ENCODE data around the gene PNPLA5.

PNPLA5 gene

GRCh38 chr22:43846966-43847365, 44.8 kb downstream of the PNPLA5 start:
- no peaks in the 10 kb centered on the region for H3K27me3 Mint-ChIP-seq
- H3K36me3 Mint-ChIP-seq: no peaks in the 10 kb centered on the region
- H3K4me3 Mint-ChIP-seq: no peak overlapping the region
- no peaks in the 10 kb centered on the region for H3K9me3 Mint-ChIP-seq (ENCODE audit: low read depth)
- H3K4me1 Mint-ChIP-seq (ENCODE audit: low read depth): no peaks in the 10 kb centered on the region
- H3K27ac Mint-ChIP-seq: no peak overlapping the region

- Mint-ChIP-seq H3K4me1 (ENCODE audit: low read depth) (no peaks in the 10 kb centered on the region), H3K9me3 (ENCODE audit: low read depth) (no peaks in the 10 kb centered on the region), H3K27ac (no peak overlapping the region), H3K27me3 (no peaks in the 10 kb centered on the region), H3K4me3 (no peak overlapping the region), H3K36me3 (no peaks in the 10 kb centered on the region)
Observed at GRCh38 chr22:43845981-43846380, 45.8 kb downstream of the PNPLA5 start.

- Mint-ChIP-seq H3K27ac (no peak overlapping the region), H3K4me1 (ENCODE audit: low read depth) (no peaks in the 10 kb centered on the region), H3K4me3 (no peak overlapping the region), H3K36me3 (no peaks in the 10 kb centered on the region), H3K9me3 (ENCODE audit: low read depth) (no peaks in the 10 kb centered on the region), H3K27me3 (no peaks in the 10 kb centered on the region)
Observed at GRCh38 chr22:43844560-43845545, 47.0 kb downstream of the PNPLA5 start.

- H3K4me1 Mint-ChIP-seq (ENCODE audit: low read depth): no peaks in the 10 kb centered on the region
- H3K27me3 Mint-ChIP-seq: no peaks in the 10 kb centered on the region
- no peak overlapping the region for H3K4me3 Mint-ChIP-seq
- no peaks in the 10 kb centered on the region for H3K9me3 Mint-ChIP-seq (ENCODE audit: low read depth)
- H3K36me3 Mint-ChIP-seq: no peaks in the 10 kb centered on the region
- H3K27ac Mint-ChIP-seq: no peak overlapping the region
Observed at GRCh38 chr22:43843783-43844530, 47.9 kb downstream of the PNPLA5 start.

- no peaks in the 10 kb centered on the region for H3K4me1 Mint-ChIP-seq (ENCODE audit: low read depth)
- H3K27me3 Mint-ChIP-seq: no peaks in the 10 kb centered on the region
- H3K4me3 Mint-ChIP-seq: no peak overlapping the region
- H3K9me3 Mint-ChIP-seq (ENCODE audit: low read depth): no peaks in the 10 kb centered on the region
- no peak overlapping the region for H3K27ac Mint-ChIP-seq
- no peaks in the 10 kb centered on the region for H3K36me3 Mint-ChIP-seq
Observed at GRCh38 chr22:43841742-43842141, 50.1 kb downstream of the PNPLA5 start.

- Mint-ChIP-seq H3K4me3 (no peak overlapping the region), H3K36me3 (no peaks in the 10 kb centered on the region), H3K4me1 (ENCODE audit: low read depth) (no peaks in the 10 kb centered on the region), H3K9me3 (ENCODE audit: low read depth) (no peaks in the 10 kb centered on the region), H3K27me3 (no peaks in the 10 kb centered on the region), H3K27ac (no peak overlapping the region)
Observed at GRCh38 chr22:43840851-43841250, 51.0 kb downstream of the PNPLA5 start.

- Mint-ChIP-seq H3K4me3 (no peak overlapping the region), H3K4me1 (ENCODE audit: low read depth) (no peaks in the 10 kb centered on the region), H3K27me3 (no peaks in the 10 kb centered on the region), H3K27ac (no peak overlapping the region), H3K9me3 (ENCODE audit: low read depth) (no peaks in the 10 kb centered on the region), H3K36me3 (no peaks in the 10 kb centered on the region)
Observed at GRCh38 chr22:43840431-43840830, 51.4 kb downstream of the PNPLA5 start.

- Mint-ChIP-seq H3K4me3 (no peak overlapping the region), H3K27ac (no peak overlapping the region), H3K9me3 (ENCODE audit: low read depth) (no peaks in the 10 kb centered on the region)
Observed at GRCh38 chr22:43839781-43840180, 52.0 kb downstream of the PNPLA5 start.

GRCh38 chr22:43838571-43839307, 53.1 kb downstream of the PNPLA5 start:
- Mint-ChIP-seq H3K27ac (no peak overlapping the region), H3K4me3 (no peak overlapping the region), H3K36me3 (no peaks in the 10 kb centered on the region), H3K4me1 (ENCODE audit: low read depth) (no peaks in the 10 kb centered on the region), H3K9me3 (ENCODE audit: low read depth) (no peaks in the 10 kb centered on the region), H3K27me3 (no peaks in the 10 kb centered on the region)

More at GRCh38 chr22:43839781-43840180, 52.0 kb downstream of the PNPLA5 start:
- Mint-ChIP-seq H3K36me3 (no peaks in the 10 kb centered on the region), H3K4me1 (ENCODE audit: low read depth) (no peaks in the 10 kb centered on the region), H3K27me3 (no peaks in the 10 kb centered on the region)

- Mint-ChIP-seq H3K4me3 (no peak overlapping the region), H3K27ac (no peak overlapping the region), H3K36me3 (no peaks in the 10 kb centered on the region), H3K4me1 (ENCODE audit: low read depth) (no peaks in the 10 kb centered on the region), H3K27me3 (no peaks in the 10 kb centered on the region), H3K9me3 (ENCODE audit: low read depth) (no peaks in the 10 kb centered on the region)
Observed at GRCh38 chr22:43838161-43838560, 53.7 kb downstream of the PNPLA5 start.

GRCh38 chr22:43837666-43838065, 54.1 kb downstream of the PNPLA5 start:
- Mint-ChIP-seq H3K36me3 (no peaks in the 10 kb centered on the region), H3K27ac (no peak overlapping the region), H3K4me3 (no peak overlapping the region), H3K4me1 (ENCODE audit: low read depth) (no peaks in the 10 kb centered on the region), H3K9me3 (ENCODE audit: low read depth) (no peaks in the 10 kb centered on the region), H3K27me3 (no peaks in the 10 kb centered on the region)

GRCh38 chr22:43835736-43836135, 56.1 kb downstream of the PNPLA5 start:
- Mint-ChIP-seq H3K27me3 (no peaks in the 10 kb centered on the region), H3K36me3 (no peaks in the 10 kb centered on the region), H3K4me1 (ENCODE audit: low read depth) (no peaks in the 10 kb centered on the region), H3K27ac (no peak overlapping the region), H3K9me3 (ENCODE audit: low read depth) (no peaks in the 10 kb centered on the region), H3K4me3 (no peak overlapping the region)

- H3K9me3 Mint-ChIP-seq (ENCODE audit: low read depth): no peaks in the 10 kb centered on the region
- no peaks in the 10 kb centered on the region for H3K4me1 Mint-ChIP-seq (ENCODE audit: low read depth)
- H3K4me3 Mint-ChIP-seq: no peak overlapping the region
- no peaks in the 10 kb centered on the region for H3K27me3 Mint-ChIP-seq
- no peaks in the 10 kb centered on the region for H3K36me3 Mint-ChIP-seq
- H3K27ac Mint-ChIP-seq: no peak overlapping the region
Observed at GRCh38 chr22:43835166-43835565, 56.6 kb downstream of the PNPLA5 start.

GRCh38 chr22:43833286-43834240, 58.2 kb downstream of the PNPLA5 start:
- H3K27me3 Mint-ChIP-seq: no peaks in the 10 kb centered on the region

More at GRCh38 chr22:43833286-43834240, 58.2 kb downstream of the PNPLA5 start:
- Mint-ChIP-seq H3K36me3 (no peaks in the 10 kb centered on the region), H3K9me3 (ENCODE audit: low read depth) (no peaks in the 10 kb centered on the region), H3K27ac (no peak overlapping the region), H3K4me3 (no peak overlapping the region), H3K4me1 (ENCODE audit: low read depth) (no peaks in the 10 kb centered on the region)

Measured in activated naive CD8-positive, alpha-beta T cell (primary cell).